Inflammatory macrophage (primary cell): ENCODE data around the gene B4GALT1.
A peak's percentile ranks its signal among the peaks of the same experiment; 100 is the strongest.
"Not testable (repeated sequence)": the region's sequence is repeated elsewhere in the genome, so short reads cannot be mapped to it uniquely, and the experiment has no call there.

ENCODE experiments used
- DNase-seq, 2 donors: peaks; one replicate each; pipeline ENCODE4 v3.0.0-alpha.2; 2020 to 2022

Gene B4GALT1

DNA sequence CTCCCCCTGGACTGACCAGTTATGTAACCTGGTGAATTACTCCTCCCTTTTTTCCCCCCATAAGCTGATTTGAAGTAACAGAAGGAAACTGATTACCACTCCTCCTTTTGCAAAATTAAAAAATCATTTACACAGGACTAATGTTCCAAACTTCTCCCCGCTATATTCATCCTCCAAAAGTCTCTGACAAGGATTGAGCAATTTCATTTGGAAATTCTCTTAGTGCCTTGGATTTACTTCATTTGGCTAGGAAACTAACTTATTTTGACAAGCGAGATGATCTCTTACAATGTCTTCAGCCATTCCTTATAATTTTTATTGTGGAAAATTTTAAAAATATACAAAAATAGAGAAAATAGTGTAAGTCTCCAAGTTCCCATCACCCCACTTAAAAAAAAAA lies 15.4 kb upstream of the B4GALT1 start:
- DNase-seq = no peak

DNA sequence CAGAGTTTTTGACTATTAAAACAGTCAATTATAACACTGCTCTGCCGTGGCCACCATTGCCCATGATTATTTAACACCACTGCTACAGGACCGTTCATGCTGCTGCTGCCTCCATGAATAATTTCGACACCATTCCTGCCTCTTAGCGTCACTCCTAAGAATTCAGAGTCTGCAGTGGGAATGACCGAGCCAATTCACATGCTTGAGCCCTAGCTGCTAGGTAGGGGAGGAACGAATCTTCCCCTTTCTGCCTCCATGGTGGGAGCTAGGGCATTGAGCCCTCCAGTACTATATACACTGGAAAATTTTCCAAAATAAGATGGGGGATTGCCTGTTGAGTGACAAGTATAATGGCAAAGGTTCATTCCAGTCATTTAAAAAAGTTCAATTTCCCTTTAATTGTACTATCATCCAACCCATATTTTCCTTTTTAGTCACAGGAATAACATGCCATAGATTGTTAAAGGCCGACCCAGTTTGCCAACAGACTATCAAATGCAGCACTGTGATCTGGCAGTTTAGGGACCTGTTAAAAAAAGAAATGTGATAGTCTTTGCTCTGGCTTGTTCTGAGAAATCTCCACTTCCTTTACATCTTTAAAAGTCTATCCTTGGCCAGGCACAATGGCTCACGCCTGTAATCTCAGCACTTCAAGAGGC lies 13.5 kb upstream of the B4GALT1 start:
- DNase-seq = no peak

DNA sequence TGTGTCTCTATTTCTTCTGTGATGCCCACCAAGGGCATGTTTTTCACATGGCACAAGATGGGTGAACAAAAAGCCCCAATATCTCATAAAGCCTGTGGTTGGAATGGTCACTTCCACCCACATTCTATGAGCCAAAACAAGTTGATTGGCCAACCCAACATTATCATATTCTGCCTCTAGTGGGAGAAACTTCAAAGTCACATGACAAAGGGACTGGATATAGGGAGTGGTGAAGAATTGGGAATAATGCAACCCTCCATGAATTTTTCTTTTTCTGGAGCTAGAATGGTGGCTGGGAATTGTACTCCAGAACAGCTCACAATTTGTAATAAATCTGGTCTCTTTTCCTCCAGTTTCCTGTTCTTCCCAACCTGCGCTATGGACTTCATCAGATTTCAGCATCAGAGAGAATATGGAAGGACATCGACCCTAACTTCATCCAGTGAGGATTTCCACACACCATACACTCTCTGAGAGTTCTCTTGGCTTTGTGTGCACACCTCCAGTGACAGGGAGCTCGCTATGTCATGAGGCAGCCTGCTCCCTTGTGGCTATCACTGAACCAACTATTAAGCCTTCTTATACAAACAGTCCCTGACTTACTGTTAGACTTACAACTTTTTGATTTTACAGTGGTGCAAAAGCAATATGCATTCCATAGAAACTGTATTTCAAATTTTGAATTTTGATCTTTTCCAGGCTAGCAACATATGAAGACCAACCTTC lies 12.0 kb upstream of the B4GALT1 start:
- DNase-seq = no peak

DNA sequence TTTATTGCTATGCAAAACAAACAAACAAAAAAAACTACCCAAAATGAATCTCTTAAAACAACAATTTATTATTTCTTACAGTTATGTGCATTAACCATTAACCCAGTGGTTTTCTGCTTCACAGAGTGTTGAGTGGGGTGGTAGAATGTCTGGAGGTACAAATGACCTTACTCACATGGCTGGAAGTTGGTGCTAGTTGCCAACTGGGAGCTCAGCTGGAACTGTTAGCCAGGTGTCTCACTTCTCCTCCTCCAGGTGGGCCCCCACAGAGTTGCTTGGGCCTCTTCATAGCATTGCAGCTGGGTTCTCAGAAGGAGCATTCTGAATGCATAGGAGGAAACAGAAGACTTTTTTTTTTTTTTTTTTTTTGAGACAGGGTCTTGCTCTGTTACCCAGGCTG lies 10.5 kb upstream of the B4GALT1 start:
- no peak for DNase-seq

DNA sequence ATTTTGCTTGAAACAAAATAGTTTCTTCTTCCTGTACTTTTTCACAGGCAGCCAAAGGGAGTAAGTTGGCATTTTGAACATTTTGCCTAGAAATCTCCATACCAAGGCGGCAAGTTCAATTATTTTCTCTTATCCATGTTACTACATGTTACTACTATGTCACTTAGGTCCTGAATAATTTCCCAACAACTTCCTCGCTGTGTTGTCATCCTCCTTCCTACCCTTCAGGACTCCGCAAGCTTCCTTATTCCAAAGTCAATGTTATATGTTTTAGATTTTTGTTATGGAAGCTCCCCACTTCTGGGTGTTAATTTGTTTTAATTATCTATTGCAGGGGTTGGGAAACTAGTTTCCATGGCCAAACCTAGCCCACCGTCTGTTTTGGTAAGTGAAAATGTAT lies 9.9 kb upstream of the B4GALT1 start:
- DNase-seq = peak; percentile 73 to 77

DNA sequence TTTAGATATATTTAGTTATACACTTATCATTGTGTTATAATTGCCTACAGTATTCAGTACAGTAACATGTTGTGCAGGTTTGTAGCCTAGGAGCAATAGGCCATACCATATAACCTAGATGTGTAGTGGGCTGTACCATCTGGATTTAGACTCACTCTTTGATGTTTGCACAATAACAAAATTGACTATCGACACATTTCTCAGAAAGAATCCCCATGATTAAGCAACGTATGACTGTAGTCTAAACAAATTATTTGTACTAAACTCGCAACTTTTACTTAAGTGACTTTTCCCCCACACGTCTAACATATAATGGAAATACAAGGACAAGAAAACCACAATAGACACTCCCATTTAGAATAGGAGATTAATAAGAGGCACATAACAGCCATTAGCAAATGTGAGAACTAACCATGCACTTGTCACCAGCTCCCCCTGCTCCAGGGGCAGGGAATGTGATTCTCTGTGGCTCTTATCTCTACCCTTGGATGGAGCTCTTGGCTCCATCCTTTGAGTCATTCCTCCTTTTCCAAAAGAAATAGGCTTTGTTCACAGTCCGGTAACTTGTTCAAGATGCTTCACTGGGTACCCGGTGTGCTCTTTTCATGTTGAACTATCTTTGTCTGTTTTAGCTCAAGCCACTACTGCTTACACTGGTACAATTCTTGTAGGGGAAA lies 8.7 kb upstream of the B4GALT1 start:
- DNase-seq = peak in 1 of 2 donors; percentile 30

DNA sequence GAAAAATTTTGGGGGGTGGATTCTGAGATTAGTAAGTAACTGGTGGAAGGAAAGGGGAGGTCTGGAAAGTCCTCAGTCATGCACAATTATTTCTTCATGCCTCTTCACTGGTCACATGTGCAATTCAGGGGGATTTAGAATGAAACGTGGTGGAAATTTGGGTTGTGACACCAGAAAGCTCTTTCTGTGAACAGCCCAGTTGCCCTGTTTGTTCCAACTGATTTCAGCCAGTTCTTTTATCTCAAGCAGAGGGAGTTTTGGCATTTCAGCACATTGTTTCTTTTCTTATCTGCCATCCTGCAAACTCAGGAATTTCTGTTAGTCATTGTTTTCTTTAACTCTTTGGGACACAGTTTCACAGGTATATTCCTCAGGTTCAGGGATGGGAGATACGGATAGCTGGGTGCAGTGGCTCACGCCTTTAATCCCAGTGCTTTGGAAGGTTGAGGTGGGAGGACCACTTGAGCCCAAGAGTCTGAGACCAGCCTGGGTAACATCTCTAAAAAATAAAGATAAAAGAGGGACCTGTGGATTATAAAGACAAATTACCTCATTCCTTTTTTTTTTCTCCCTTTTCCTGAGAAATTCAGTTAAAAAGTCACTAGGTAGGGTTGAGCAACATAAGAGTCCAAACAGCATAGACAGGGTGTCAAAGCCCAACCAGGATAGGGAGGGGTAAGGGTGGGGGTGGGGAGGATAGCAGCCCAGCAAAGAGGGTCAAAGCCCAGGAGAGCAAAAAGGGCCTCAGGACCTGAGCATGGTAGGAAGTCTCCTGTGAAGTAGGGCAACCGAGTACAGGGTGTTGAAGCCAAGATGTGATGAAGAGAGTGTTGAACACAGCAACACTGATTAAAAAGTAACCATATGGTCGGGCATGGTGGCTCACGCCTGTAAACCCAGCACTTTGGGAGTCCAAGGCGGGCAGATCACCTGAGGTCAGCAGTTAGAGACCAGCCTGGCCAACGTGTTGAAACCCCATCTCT lies 5.4 kb upstream of the B4GALT1 start:
- DNase-seq = peak in 1 of 2 donors; percentile 26

DNA sequence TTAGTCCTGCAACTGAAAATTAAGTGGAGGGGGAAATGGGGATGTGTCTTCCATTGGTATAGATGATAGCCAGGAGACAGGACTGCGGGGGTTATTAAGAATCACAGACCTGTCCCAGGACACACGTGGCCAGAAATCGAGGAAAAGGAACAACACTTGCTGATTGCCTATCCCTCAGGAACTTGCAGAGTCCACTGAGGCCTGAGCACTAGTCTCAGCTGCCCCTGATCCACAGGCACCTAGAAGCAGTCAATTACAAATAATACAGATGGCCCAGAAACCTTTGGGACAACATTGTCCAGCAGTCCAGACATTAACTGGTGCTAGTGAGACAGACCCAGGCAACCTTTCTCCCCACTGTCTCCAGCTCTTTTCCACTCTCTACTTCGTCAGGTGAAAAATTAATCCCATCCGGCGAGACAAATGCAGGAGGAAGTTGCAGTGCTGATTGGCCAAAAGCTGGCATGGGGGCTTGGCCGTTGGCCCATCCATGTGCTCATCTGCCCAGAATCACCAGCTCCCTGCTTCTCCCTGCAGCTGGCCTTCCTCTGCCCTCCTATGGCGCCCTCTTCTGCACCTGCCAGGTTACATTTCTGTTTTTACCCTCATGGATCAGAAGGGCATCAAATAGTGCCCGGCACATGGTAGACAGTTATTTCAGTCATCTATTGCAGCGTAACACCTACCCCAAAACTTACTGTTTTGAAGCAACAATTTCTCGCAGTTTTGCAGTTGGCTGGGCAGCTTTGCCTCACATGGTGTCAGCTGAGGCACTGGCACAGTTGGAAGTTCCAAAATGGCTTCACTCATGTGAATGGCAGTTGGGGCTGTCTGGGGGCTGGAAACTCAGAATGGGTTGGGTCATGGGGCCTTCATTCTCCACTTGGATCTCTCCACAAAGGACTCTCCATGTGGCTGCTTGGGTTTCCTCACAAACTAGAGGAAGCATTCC lies 3.6 kb upstream of the B4GALT1 start:
- peak in 1 of 2 donors; percentile 32 for DNase-seq

DNA sequence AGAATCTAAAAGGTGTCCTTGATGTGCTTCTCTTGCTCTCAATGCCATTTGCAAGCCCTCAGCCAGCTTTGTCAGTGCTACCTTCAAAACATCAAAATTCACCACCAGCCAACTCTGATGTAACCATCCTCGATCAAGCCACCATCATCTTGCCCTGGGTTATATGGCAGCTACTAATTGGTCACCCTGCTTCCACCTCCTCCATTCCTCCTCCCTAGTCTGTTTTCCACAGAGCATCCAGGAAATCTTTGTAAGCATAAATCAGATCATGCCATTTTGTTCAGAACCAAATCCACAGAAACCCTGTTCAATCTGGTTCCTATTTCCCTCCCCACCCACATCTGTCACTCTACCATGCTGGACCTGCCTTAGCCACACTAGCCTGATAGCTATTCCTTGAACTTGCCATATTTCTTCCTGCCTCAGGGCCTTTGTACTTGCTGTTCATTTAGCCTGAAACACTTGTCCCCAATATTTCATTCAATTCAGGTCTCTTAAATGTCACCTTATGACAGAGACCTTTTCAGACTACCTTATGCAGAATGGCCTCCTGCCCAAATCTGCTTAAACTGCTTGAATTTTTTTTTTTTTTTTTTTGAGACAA lies 1.9 kb upstream of the B4GALT1 start:
- no peak for DNase-seq

DNA sequence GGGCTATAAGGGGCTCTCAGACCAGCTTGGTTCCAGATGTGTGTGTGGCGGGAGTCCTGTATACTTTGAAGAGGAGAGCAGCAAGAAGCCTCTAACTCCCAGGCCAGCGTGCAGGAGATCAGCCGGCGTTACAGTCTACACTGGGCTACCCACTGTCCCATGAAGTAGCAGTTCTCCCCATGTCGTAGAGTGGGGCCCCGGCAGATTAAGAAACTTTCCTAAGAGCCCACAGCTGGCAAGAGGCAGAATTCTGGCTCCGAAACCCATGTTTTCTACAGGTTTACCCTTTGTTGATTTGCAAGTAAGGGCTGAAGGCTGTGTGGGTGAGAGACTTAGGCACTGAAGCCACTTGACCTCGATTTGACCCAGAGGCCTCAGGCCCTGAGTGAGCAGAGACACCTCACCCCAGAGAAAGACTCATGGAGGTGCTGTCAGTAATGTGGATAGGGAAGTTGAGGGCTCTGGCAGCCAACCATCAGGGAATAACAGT lies 881 bp upstream of the B4GALT1 start:
- DNase-seq = peak; percentile 85 to 87

DNA sequence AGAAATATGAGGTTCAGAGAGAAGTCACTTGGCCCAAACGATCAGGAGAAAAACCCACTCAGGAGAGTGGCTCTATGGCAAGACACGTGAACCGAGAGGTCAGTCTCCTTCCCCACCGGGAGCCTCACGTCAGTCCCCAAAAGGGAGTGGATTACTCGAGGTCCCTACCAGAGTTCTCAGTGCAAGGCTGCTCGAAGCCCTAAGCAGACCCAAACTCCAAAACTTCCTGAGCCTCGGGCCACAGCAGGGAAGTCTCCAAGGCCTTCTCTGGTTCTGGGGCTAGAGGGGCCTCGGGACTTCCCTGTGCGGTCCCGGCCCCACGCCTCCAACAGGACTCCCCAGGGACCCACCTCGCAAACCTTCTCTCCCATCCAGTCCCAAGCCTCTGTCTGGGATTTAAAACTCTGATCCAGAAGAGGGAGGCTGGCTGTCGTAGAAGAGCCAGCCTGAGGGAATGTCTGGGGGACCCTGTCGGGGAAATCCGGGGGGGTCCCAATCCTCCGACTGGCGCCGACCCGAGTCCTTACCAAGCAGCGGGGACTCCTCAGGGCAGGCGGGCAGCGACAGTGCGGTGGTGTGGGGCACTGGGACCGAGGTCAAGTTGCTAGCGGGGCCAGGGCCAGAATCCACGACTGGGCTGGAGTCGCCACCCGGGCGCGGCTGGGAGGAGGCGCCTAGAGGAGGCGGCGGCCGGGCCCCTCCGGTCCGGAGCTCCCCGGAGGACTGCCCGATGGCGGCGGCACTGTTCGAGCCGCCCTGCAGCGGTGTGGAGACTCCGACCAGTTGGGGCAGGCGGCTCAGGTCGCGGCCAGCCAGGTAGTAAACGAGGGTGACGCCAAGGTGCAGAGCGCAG lies 679 bp downstream of the B4GALT1 start:
- peak; percentile 15 to 43 for DNase-seq

DNA sequence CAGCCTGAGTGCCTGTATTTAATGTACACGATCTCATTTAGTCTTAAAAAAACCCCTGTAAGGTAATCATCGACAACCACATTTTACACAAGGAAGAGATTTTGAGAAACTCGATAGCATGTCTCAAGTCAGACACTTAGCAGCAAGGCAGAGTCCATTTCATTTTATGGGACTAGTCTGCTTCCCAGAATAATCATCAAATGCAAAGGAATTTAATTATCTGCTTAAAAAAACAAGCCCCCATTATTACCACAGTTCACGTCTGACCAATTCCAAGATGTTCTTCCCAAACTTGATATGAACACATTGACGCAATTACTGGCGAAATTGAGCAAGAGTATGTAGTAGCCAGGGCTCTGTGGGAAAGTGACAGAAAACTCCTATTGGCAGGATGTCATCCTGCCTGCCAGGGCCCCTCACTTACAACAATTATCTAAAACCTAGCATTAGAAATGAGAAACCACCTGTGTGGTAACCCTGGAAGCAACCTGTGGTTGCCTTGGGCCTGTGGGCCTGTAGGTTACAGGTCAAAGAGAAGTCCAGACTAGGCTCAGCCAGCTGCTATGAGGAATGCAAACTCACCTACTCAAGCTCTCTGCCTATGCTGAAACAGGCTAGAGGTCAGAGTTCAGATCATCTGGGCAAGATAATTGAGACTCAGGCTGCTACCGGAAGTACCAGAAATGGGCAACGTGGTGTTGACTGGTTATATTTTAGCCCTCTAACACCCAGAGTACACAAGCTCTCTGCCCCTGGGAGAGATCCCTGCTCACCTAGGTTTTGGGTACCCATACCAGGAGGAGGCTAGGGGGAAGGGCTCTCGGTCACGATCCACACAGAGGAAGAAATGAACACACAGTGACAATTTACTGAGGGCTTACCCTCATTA lies 1.6 kb downstream of the B4GALT1 start:
- DNase-seq = peak; percentile 71 to 82

DNA sequence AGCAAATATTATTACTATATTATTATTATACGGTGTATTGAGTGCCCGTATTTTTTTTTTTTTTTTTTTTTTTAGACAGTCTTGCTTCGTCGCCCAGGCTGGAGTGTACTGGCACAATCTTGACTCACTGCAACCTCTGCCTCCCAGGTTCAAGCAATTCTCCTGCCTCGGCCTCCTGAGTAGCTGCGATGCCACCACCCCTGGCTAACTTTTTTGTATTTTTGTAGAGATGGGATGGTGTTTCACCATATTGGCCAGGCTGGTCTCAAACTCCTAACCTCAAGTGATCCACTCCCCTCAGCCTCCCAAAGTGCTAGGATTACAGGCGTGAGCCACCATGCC lies 2.2 kb downstream of the B4GALT1 start:
- DNase-seq = not testable (repeated sequence)

DNA sequence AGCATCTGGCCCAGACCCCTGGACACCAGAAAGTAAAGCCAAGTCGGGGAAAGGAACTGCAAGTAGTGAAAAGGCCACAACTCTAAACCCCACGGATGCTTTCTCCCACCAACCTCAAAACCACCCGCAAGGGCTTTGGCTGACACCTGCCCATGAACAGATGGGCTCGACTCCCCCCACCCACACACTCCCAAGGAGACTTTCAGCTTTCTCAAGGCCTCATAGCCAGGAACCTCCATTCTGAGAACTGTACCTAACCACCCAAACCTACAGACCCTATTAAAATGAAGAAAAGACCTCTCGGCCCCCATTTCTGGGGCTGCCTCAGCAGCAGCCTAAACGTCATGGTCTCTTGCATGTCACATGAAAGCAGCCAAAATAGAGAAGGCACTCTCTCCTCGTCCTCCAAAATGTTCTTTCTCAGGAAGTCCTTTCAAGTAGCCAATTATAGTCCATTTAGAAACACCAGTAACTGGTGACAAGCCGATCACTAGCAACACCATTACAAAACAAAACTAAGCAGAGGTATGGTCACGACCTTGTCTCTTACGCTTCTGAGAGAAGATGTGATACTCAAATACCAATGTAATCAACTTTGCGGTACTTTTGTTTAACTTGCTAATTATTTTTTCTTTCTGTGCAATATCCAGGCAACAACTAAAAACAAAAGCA lies 2.9 kb downstream of the B4GALT1 start:
- peak; percentile 74 to 81 for DNase-seq

DNA sequence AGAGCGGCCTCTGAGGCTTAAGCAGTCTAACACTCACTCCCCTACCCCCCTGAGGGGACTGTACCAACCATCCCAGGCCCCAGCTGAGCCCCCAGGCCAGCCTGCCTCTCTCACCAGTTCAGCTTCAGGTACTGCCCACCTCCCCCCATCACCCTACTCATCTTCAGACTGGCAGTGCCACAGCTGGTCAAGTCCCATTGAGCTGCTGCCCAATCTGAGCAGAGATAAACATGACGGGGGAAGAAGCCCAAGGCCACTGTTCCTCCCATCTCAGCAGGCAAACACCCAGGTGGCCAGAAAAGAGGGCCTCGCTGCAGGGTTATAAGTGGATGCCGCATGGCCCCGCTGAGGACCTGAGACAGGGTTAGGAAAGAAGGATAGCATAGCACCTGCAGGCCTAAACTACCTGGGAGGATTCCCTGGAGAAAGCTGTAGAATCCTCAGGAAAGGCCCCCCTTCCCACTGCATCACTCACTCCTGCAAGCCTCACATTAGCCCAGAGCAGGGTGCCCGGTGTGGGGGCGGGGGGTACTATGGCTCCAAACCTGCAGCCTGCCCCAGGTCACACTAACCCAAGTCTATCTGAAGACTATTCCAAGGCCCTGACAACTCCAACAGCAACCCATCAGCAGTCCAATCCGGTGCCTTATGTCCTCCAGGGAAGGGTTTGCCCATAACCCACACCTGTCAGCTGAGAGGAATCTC lies 3.6 kb downstream of the B4GALT1 start:
- no peak for DNase-seq

DNA sequence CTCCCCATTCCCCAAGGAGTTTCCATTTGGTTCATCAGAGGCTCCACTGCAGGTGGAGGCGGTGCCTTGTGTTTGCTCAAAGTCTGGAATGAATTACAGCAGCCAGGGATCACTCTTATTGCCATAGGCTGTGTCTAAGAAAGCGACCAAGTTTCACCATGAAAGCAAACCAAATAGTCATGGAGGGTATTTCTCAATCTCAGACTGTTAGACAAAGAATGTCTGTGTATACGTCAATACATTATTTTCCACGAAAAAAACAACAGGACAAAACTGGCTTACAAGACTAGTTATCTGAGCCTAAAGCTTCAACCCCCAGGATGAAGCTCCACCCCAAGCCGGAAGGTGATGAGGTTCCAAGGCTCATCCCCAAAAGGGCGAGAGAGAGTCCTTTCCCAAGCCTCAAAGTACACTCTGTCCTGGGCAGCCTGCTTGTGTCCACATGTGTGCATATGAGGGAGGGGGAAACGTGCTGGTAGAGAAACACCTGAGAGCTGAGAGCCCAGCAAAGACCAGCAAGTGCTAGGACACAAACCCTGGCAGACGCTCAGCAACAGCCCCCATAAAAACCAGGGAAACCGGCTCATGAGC lies 4.3 kb downstream of the B4GALT1 start:
- DNase-seq = peak; percentile 29 to 50

DNA sequence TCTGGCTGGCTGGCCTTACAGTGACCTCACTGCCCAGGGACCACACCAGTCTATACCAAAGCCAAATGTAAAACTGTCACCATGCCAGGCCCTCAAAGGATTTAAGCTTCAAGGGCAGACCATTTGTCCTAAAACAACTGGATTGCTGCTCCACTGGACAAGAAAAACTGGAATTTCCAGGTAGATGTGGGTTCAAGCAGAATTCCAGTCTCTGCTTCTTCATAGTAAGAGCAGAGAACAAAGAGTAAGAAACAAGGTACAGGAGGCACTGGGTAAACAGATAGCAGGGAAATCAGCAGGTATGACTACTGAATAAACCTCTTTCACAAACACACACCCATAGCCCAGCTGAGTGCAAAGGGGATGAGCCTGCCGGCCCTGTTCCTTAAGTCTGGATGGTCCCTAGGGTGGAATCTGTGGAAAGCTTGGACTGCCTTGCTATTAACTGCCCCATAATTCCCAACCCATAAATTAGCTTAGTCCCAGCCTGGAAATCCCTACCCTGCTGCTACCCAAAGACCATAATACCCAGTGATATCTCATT lies 5.5 kb downstream of the B4GALT1 start:
- DNase-seq = no peak
